Measurements from ENCODE around the gene POLDIP3. TPM values are rescaled to one million over a fixed set of nuclear protein-coding genes. Genes with fewer than 3 reads are reported as not detected.

The POLDIP3 gene
- total and polyA plus RNA-seq, 2 of the 4 experiments (the other 2 are of a cell fraction): 33.9 to 43.6 TPM

DNA sequence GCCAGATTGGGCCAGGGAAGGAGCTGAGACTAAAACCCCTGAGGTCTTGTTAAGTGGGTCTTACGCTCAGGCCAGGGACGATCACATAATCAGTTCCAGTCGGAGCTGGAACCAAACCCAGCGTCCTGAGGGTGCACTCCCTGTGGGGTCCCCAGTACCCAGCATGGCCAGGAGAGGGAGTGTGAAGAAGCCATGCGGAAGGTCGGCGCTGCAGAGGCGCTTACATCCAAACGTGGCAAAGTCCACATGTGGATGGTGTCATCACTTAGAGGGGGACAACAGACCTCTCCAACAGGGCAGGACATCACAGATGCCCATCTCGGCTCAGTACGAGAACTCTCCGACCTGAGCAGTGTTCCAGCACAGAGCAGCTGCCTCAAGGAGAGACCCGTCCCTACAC is 17.4 kb upstream of the POLDIP3 start:
- DNase-seq (no peak), ATAC-seq (ENCODE audit: low read depth) (no peak)
- dilution Hi-C loops (cut with HindIII; ENCODE audit: low sequenced_read_pairs, unreplicated experiment) (no loop called here), intact Hi-C loops (cut with micrococcal nuclease) (no loop called here), in situ Hi-C loops (cut with MboI; ENCODE audit: low sequenced_read_pairs) (no loop called here)
- H3K9me1 ChIP-seq (ENCODE audit: insufficient read depth, low read length): peaks cover 6% of the 10 kb centered on the region; the same call in 1 of the 2 replicates
- no peak overlapping the region for H2BK5ac ChIP-seq (ENCODE audit: low read depth, low read length, poor library complexity, severe bottlenecking)
- H4K91ac ChIP-seq (ENCODE audit: insufficient read depth, low read depth, low read length): no peak overlapping the region
- H3K36me3 ChIP-seq (ENCODE audit: control insufficient read depth, insufficient read depth, low read length): peaks cover 70% of the 10 kb centered on the region
- H3K27me3 ChIP-seq (ENCODE audit: control insufficient read depth, insufficient read depth, low read length): no peaks in the 10 kb centered on the region
- no peak overlapping the region for H3K23ac ChIP-seq (ENCODE audit: low read depth, low read length)
- no peak overlapping the region for H3K4ac ChIP-seq (ENCODE audit: low read depth, low read length)
- no peak overlapping the region for H3K4me3 ChIP-seq (ENCODE audit: insufficient read depth, low read depth, low read length)
- H2BK15ac ChIP-seq (ENCODE audit: low read depth, low read length): no peak overlapping the region
- no TSS peak for BruUV-seq (replicated peaks)
- H3K79me1 ChIP-seq (ENCODE audit: low read depth in 1 of 2, low read length in 2 of 2): peaks cover 38 to 57% of the 10 kb centered on the region in 2 experiments
- H3K4me1 ChIP-seq (ENCODE audit: control insufficient read depth, insufficient read depth, low read length): peaks cover 7% of the 10 kb centered on the region
- no peak overlapping the region for H3K56ac ChIP-seq (ENCODE audit: extremely low read depth, insufficient read depth, low read length)
- no peak overlapping the region for H2BK120ac ChIP-seq (ENCODE audit: low read depth, low read length)
- no peaks in the 10 kb centered on the region for H3K9me3 ChIP-seq (ENCODE audit: control insufficient read depth, insufficient read depth, low read length)
- H3K18ac ChIP-seq (ENCODE audit: low read depth, low read length): no peak overlapping the region
- peaks cover 27% of the 10 kb centered on the region for H4K20me1 ChIP-seq (ENCODE audit: insufficient read depth, low read length)
- H3K27ac ChIP-seq (ENCODE audit: insufficient read depth, low read length): no peak overlapping the region
- no peak overlapping the region for H4K8ac ChIP-seq (ENCODE audit: low read depth in 2 of 2, low read length in 2 of 2)
- H4K5ac ChIP-seq (ENCODE audit: low read depth, low read length): no peak overlapping the region
- no peak overlapping the region for H2AFZ ChIP-seq (replicated peaks; ENCODE audit: low read length, poor library complexity)
- H2AK9ac ChIP-seq (replicated peaks; ENCODE audit: low read depth, low read length, poor library complexity): peak overlapping the region; percentile 15
- H3K4me2 ChIP-seq (ENCODE audit: low read depth, low read length): no peak overlapping the region
- peak overlapping the region; percentile 46; the same call in 1 of the 2 replicates for H2AK5ac ChIP-seq (ENCODE audit: low read depth, low read length)
- no peak overlapping the region for H3K9ac ChIP-seq (ENCODE audit: low read depth, low read length)
- H3K14ac ChIP-seq (replicated peaks; ENCODE audit: low read depth, low read length): no peak overlapping the region
- no peak overlapping the region for H2BK20ac ChIP-seq (ENCODE audit: low read depth, low read length)
- CTCF ChIA-PET: no interaction called here
- TF ChIP-seq SMC3 (IDR thresholded peaks at IDR 0.05; ENCODE audit: low read depth, low read length) (peak; percentile 38), RAD21 (IDR thresholded peaks at IDR 0.05; ENCODE audit: low read length) (peak; percentile 29; the same call in 1 of the 2 replicates), FOS (IDR thresholded peaks at IDR 0.05; ENCODE audit: low read depth, low read length) (no peak), RCOR1 (IDR thresholded peaks at IDR 0.05; ENCODE audit: insufficient replicate concordance, low read length) (no peak), CHD1 (IDR thresholded peaks at IDR 0.05; ENCODE audit: low read depth, low read length) (no peak), CEBPB (IDR thresholded peaks at IDR 0.05; ENCODE audit: low read depth, low read length) (no peak)
- TF ChIP-seq, protein P1, sequence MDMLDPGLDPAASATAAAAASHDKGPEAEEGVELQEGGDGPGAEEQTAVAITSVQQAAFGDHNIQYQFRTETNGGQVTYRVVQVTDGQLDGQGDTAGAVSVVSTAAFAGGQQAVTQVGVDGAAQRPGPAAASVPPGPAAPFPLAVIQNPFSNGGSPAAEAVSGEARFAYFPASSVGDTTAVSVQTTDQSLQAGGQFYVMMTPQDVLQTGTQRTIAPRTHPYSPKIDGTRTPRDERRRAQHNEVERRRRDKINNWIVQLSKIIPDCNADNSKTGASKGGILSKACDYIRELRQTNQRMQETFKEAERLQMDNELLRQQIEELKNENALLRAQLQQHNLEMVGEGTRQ (IDR thresholded peaks at IDR 0.05; ENCODE audit: low read depth, low read length): no peak
- TF ChIP-seq, protein P2, sequence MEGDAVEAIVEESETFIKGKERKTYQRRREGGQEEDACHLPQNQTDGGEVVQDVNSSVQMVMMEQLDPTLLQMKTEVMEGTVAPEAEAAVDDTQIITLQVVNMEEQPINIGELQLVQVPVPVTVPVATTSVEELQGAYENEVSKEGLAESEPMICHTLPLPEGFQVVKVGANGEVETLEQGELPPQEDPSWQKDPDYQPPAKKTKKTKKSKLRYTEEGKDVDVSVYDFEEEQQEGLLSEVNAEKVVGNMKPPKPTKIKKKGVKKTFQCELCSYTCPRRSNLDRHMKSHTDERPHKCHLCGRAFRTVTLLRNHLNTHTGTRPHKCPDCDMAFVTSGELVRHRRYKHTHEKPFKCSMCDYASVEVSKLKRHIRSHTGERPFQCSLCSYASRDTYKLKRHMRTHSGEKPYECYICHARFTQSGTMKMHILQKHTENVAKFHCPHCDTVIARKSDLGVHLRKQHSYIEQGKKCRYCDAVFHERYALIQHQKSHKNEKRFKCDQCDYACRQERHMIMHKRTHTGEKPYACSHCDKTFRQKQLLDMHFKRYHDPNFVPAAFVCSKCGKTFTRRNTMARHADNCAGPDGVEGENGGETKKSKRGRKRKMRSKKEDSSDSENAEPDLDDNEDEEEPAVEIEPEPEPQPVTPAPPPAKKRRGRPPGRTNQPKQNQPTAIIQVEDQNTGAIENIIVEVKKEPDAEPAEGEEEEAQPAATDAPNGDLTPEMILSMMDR (conservative IDR thresholded peaks at IDR 0.05; ENCODE audit: low read depth, low read length): peak; percentile 34; the same call in 1 of the 2 replicates
- POLR2A ChIA-PET (ENCODE audit: unreplicated experiment): interaction anchor here (0.5 kb wide), 1 partner anchor 124 kb away, joined by 5 read pairs; no protein-coding TSS in a partner anchor
- WGBS, 2 experiments (ENCODE audit: extremely low coverage in 2 of 2, insufficient read length in 1 of 2): 96% methylated on average over 7 of the region's 13 CpGs; no CpG with 5 or more reads in 1 of the 2 experiments
